Left forelimb (tissue), 1 donor: ENCODE results near the gene ADD3.
"Not testable (repeated sequence)": the region's sequence is repeated elsewhere in the genome, so short reads cannot be mapped to it uniquely, and the experiment has no call there.

ENCODE experiments used
- DNase-seq: peaks from one replicate; pipeline ENCODE4 v3.0.0-alpha.2; 2018; ENCODE audit warnings: low spot score

ADD3 gene

GRCh38 chr10:109975244-109976190 lies 32.3 kb upstream of the ADD3 start:
- DNase-seq = no peak

- no peak for DNase-seq
These were observed 31.1 kb upstream of the ADD3 start for GRCh38 chr10:109976681-109977080.

GRCh38 chr10:109977382-109977806 lies 30.4 kb upstream of the ADD3 start:
- DNase-seq = no peak

GRCh38 chr10:109978481-109978880 lies 29.3 kb upstream of the ADD3 start:
- DNase-seq = no peak

GRCh38 chr10:109979215-109979614 lies 28.6 kb upstream of the ADD3 start:
- no peak for DNase-seq

- no peak for DNase-seq
These were observed 26.1 kb upstream of the ADD3 start for GRCh38 chr10:109981650-109982049.

- no peak for DNase-seq
These were observed 25.7 kb upstream of the ADD3 start for GRCh38 chr10:109982123-109982522.

- DNase-seq = no peak
These were observed 25.0 kb upstream of the ADD3 start for GRCh38 chr10:109982812-109983211.

GRCh38 chr10:109984013-109984412 lies 23.8 kb upstream of the ADD3 start:
- DNase-seq = no peak

GRCh38 chr10:109985768-109986167 lies 22.0 kb upstream of the ADD3 start:
- DNase-seq = not testable (repeated sequence)

- no peak for DNase-seq
These were observed 20.2 kb upstream of the ADD3 start for GRCh38 chr10:109987452-109988211.

- DNase-seq = no peak
These were observed 19.6 kb upstream of the ADD3 start for GRCh38 chr10:109988212-109988596.

- DNase-seq = no peak
These were observed 16.4 kb upstream of the ADD3 start for GRCh38 chr10:109991266-109991855.

GRCh38 chr10:109992485-109992884 lies 15.3 kb upstream of the ADD3 start:
- no peak for DNase-seq

GRCh38 chr10:109993551-109994330 lies 14.0 kb upstream of the ADD3 start:
- DNase-seq = no peak

GRCh38 chr10:109994711-109995577 lies 12.8 kb upstream of the ADD3 start:
- no peak for DNase-seq

- DNase-seq = no peak
These were observed 12.2 kb upstream of the ADD3 start for GRCh38 chr10:109995595-109995994.

- no peak for DNase-seq
These were observed 11.6 kb upstream of the ADD3 start for GRCh38 chr10:109996225-109996624.

- DNase-seq = no peak
These were observed 11.0 kb upstream of the ADD3 start for GRCh38 chr10:109996766-109997171.

GRCh38 chr10:109997233-109997632 lies 10.6 kb upstream of the ADD3 start:
- DNase-seq = no peak

- no peak for DNase-seq
These were observed 9.3 kb upstream of the ADD3 start for GRCh38 chr10:109998513-109998912.
